Lung (tissue), 12 donors: ENCODE results near the gene RBM20. TPM values are rescaled to one million over a fixed set of nuclear protein-coding genes. Genes with fewer than 3 reads are reported as not detected.
"Not testable (repeated sequence)": the region's sequence is repeated elsewhere in the genome, so short reads cannot be mapped to it uniquely, and the experiment has no call there.

ENCODE experiments used
- ATAC-seq: fragments of 200-7000 bp; cut with Tn5 transposase; one replicate; pipeline ENCODE4 v1.9.1; 2020; ENCODE audit warnings: moderate number of reproducible peaks; ENCODE audit not compliant: insufficient read depth, low FRiP score
- DNase-seq, 3 donors: peaks; one replicate each; pipeline ENCODE4 v3.0.0-alpha.2; 2013 to 2017
- H3K27ac ChIP-seq, 2 donors: one replicate each; pipeline ENCODE4 v1.5.1; 2013; ENCODE audit warnings: mild to moderate bottlenecking in 2 of 2, moderate library complexity in 2 of 2, control low read depth in 1 of 2, inconsistent platforms in 1 of 2, low read depth in 1 of 2, low read length in 1 of 2
- H3K27me3 ChIP-seq, 3 donors: one replicate each; pipeline ENCODE4 v1.5.1; 2013; ENCODE audit warnings: low read length in 2 of 3; ENCODE audit not compliant: control insufficient read depth in 3 of 3, insufficient read depth in 3 of 3
- H3K36me3 ChIP-seq, 4 donors: one replicate each; pipeline ENCODE4 v1.5.1; 2013; ENCODE audit warnings: low read length in 4 of 4, mild to moderate bottlenecking in 1 of 4, moderate library complexity in 1 of 4; ENCODE audit not compliant: control insufficient read depth in 4 of 4, insufficient read depth in 4 of 4
- H3K4me1 ChIP-seq, 5 donors: one replicate each; pipeline ENCODE4 v1.5.1; 2013; ENCODE audit warnings: low read length in 5 of 5, mild to moderate bottlenecking in 2 of 5, moderate library complexity in 1 of 5; ENCODE audit not compliant: control insufficient read depth in 5 of 5, insufficient read depth in 5 of 5
- H3K4me3 ChIP-seq: one replicate; pipeline ENCODE4 v1.5.1; 2013; ENCODE audit warnings: mild to moderate bottlenecking, control low read depth, moderate library complexity
- H3K9ac ChIP-seq, 2 donors: one replicate each; pipeline ENCODE4 v1.5.1; 2013; ENCODE audit warnings: low read length in 2 of 2, control low read depth in 1 of 2; ENCODE audit not compliant: insufficient read depth in 1 of 2
- H3K9me3 ChIP-seq, 4 donors: one replicate each; pipeline ENCODE4 v1.5.1; 2013; ENCODE audit warnings: low read length in 3 of 4, mild to moderate bottlenecking in 1 of 4, moderate library complexity in 1 of 4; ENCODE audit not compliant: control insufficient read depth in 4 of 4, insufficient read depth in 3 of 4
- WGBS, 2 donors: extraction: QIAGEN DNeasy Blood & Tissue Kit; methylation state at CpG; one replicate each; pipeline ENCODE4 v1.1.7; 2013; 5-methylcytosine and 5-hydroxymethylcytosine counted together
- polyA plus RNA-seq, 2 donors: library from polyadenylated mRNA; stranded (reverse); fragments of 200-250 nt; gene quantifications; one replicate each; pipeline ENCODE4 v1.2.1, GENCODE V29; 2013
- total RNA-seq, 2 donors: library from RNA; depleted of rRNA in 1 of 2; stranded (reverse); fragments of >200 nt in 1 of 2; gene quantifications; one replicate each; pipeline ENCODE4 v1.2.1, GENCODE V29; 2014 to 2021
- TF ChIP-seq, protein P1 (sequence below): IDR thresholded peaks from 2 replicates; pipeline ENCODE4 v1.5.1; 2012; ENCODE audit warnings: mild to moderate bottlenecking; ENCODE audit errors: control extremely low read depth, extremely low read depth
- donor health status: control.
- donor health status: control.
- donor health status: Bipolar disorder and iron deficiency.
- donor health status: healthy.
- donor health status: DM: yes; HTN: yes; CAD: no.

Gene RBM20
- total and polyA plus RNA-seq, 4 donors = 0.25 to 3.3 (median 0.66) TPM

DNA sequence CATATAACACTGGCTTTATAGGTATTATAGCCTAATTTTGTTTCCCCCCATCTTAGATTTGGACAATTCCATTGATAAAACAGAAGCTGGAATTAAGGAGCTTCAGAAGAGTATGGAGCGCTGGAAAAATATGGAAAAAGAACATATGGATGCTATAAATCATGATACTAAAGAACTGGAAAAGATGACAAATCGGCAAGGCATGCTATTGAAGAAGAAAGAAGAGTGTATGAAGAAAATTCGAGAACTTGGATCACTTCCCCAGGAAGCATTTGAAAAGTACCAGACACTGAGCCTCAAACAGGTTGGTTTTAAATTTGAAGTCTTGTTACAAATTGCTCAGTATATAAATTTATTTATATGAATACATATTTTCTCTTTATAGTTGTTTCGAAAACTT lies 42.6 kb upstream of the RBM20 start:
- Histone ChIP-seq H3K36me3 (peaks cover 6 to 54% (median 22%) of the 10 kb centered on the region in 4 donors), H3K4me3 (no peak overlapping the region), H3K4me1 (no peaks in the 10 kb centered on the region), H3K27ac (no peak overlapping the region), H3K9me3 (no peaks in the 10 kb centered on the region), H3K9ac (no peak overlapping the region), H3K27me3 (no peaks in the 10 kb centered on the region)
- DNase-seq (no peak), ATAC-seq (no peak)
- TF ChIP-seq, protein P1, sequence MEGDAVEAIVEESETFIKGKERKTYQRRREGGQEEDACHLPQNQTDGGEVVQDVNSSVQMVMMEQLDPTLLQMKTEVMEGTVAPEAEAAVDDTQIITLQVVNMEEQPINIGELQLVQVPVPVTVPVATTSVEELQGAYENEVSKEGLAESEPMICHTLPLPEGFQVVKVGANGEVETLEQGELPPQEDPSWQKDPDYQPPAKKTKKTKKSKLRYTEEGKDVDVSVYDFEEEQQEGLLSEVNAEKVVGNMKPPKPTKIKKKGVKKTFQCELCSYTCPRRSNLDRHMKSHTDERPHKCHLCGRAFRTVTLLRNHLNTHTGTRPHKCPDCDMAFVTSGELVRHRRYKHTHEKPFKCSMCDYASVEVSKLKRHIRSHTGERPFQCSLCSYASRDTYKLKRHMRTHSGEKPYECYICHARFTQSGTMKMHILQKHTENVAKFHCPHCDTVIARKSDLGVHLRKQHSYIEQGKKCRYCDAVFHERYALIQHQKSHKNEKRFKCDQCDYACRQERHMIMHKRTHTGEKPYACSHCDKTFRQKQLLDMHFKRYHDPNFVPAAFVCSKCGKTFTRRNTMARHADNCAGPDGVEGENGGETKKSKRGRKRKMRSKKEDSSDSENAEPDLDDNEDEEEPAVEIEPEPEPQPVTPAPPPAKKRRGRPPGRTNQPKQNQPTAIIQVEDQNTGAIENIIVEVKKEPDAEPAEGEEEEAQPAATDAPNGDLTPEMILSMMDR = no peak
- 93 to 95% methylated on average over 4 of the region's 4 CpGs for WGBS, 2 donors

DNA sequence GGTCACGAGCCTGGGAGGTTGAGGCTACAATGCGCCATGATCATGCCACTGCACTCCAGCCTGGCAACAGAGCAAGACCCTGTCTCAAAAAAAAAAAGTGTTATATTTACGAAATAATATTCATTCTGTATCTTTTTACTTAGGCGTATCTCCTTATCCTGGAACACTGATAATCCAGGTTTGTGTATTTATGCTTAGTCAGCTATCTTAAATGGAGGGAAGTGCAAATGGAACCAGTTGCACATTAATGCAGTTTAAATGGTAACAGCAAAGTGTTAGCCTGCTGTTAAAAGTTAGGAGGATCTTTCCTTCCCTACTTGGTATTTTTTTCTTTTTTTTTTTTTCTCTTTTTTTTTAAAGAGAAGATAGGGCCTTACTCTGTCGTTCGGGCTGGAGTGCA lies 36.0 kb upstream of the RBM20 start:
- 79 to 87% methylated on average over 6 of the region's 6 CpGs for WGBS, 2 donors
- H3K27ac ChIP-seq = no peak overlapping the region
- ATAC-seq (no peak), DNase-seq (no peak)
- no peaks in the 10 kb centered on the region for H3K27me3 ChIP-seq
- H3K36me3 ChIP-seq = peaks cover 2 to 21% (median 11%) of the 10 kb centered on the region in 4 donors
- H3K4me3 ChIP-seq = no peak overlapping the region
- no peaks in the 10 kb centered on the region for H3K9me3 ChIP-seq
- TF ChIP-seq, protein P1 = no peak
- no peak overlapping the region for H3K9ac ChIP-seq
- no peaks in the 10 kb centered on the region for H3K4me1 ChIP-seq

DNA sequence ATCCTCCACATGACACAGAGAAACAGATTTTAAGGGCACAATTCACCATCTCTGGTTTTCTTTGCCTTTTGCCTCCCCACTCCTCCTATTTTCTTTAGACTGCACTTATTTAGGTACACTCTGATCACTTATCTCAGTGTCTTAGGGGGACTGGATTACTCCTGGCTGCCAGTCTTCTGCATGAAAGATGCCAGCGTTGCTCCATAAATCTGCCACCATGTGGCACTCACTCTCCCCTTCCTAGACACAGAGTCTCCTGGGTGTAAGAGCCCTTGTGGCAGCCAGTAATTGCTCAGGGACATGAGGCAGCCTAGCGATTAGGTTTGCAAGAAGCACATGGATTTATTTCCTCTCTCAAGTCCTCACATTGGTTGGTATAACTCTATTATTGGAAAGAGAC lies 34.5 kb upstream of the RBM20 start:
- ATAC-seq = no peak
- Histone ChIP-seq H3K9me3 (no peaks in the 10 kb centered on the region), H3K4me1 (no peaks in the 10 kb centered on the region), H3K9ac (no peak overlapping the region), H3K36me3 (peaks cover 0 to 13% (median 7%) of the 10 kb centered on the region in 4 donors), H3K27ac (no peak overlapping the region), H3K4me3 (no peak overlapping the region), H3K27me3 (peaks cover 0 to under 1% (median 0%) of the 10 kb centered on the region in 3 donors)
- peak in 2 of 3 donors; percentile 13 to 19 for DNase-seq
- TF ChIP-seq, protein P1 = no peak
- WGBS, 2 donors = 28 to 36% methylated on average over 2 of the region's 2 CpGs

DNA sequence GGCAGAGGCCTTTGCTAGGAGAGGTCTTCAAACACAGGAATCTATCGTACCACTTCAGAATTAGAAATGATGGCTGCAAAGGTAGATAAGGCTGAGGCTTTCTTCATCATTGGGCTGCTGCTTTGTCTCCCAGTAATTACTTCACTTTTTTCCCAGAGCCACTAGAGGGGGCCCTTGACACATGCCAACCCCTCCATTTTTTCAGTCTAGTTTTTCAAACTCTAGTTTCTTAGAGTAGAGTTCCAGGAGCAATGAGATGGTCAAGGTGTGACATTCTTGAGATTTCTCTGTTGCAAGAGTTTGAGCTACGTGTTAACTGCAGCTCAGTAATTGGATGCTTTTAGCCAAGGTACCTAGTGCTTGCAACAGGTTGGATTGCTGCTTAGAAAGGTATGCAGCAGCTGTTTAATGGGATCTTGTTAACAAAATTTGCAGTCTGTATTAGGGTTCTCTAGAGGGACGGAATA lies 33.8 kb upstream of the RBM20 start:
- DNase-seq = peak; percentile 59 to 79 (median 78)
- peaks cover 0 to 2% (median 0%) of the 10 kb centered on the region in 3 donors for H3K27me3 ChIP-seq
- peak; percentile 78 for ATAC-seq
- TF ChIP-seq, protein P1 = peak; percentile 50
- H3K36me3 ChIP-seq = peaks cover 0 to 7% (median 3%) of the 10 kb centered on the region in 4 donors
- no peaks in the 10 kb centered on the region for H3K9me3 ChIP-seq
- whole genome bisulfite sequencing, 2 donors = 21 to 27% methylated on average over 3 of the region's 3 CpGs
- H3K4me3 ChIP-seq = no peak overlapping the region
- H3K27ac ChIP-seq = no peak overlapping the region
- H3K9ac ChIP-seq = no peak overlapping the region
- no peaks in the 10 kb centered on the region for H3K4me1 ChIP-seq

DNA sequence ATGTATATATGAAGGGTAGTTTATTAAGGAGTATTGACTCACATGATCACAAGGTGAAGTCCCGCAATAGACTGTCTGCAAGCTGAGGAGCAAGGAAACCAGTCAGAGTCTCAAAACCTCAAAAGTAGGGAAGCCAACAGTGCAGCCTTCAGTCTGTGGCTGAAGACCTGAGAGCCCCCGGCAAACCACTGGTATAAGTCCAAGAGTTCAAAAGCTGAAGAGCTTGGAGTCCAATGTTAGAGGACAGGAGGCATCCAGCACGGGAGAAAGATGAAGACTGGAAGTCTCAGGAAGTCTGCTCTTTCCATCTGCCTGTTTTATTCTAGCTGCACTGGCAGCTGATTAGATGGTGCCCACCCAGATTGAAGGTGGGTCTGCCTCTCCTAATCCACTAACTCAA lies 33.4 kb upstream of the RBM20 start:
- not testable (repeated sequence) for H3K4me1 ChIP-seq, H3K36me3 ChIP-seq, H3K27me3 ChIP-seq, H3K9me3 ChIP-seq, H3K27ac ChIP-seq, H3K4me3 ChIP-seq, ATAC-seq, DNase-seq, H3K9ac ChIP-seq
- WGBS, 2 donors = 65 to 79% methylated on average over 3 of the region's 3 CpGs
